Ovary (tissue), 3 donors: ENCODE data around the gene PCYT2.

Source experiments
- CTCF ChIP-seq, 3 donors: fragments of 450-650 bp in 2 of 3; fragments of 200-600 bp in 1 of 3; IDR thresholded peaks; one replicate each; pipeline versions ENCODE4 v1.5.1 to v1.8.0; 2016 to 2022; ENCODE audit warnings: antibody characterized with exemption in 3 of 3, mild to moderate bottlenecking in 1 of 3
- EP300 ChIP-seq: sonication (generic); formaldehyde crosslinking; IDR thresholded peaks from one replicate; pipeline ENCODE4 v1.6.1; 2017; ENCODE audit warnings: antibody characterized with exemption
- POLR2A ChIP-seq: fragments of 450-650 bp; IDR thresholded peaks from one replicate; pipeline ENCODE4 v1.6.1; 2017; ENCODE audit warnings: antibody characterized with exemption, mild to moderate bottlenecking, moderate library complexity
- donor health status: DM: no; HTN: no; CAD: no.

- TF ChIP-seq POLR2A (no peak), CTCF (IDR thresholded peaks at IDR 0.05) (no peak), EP300 (no peak)
Observed at GRCh38 chr17:81956607-81957589, 45.7 kb upstream of the PCYT2 start.
